GM19193 (cell line): ENCODE data around the gene LGALS9B.
"Not testable (repeated sequence)": the region's sequence is repeated elsewhere in the genome, so short reads cannot be mapped to it uniquely, and the experiment has no call there.

Experiments used
- POLR2A ChIP-seq: IDR thresholded peaks from 4 replicates; pipeline ENCODE4 v1.6.1; 2011; ENCODE audit not compliant: insufficient read depth, insufficient read length; ENCODE audit errors: extremely low read depth

The LGALS9B gene

DNA sequence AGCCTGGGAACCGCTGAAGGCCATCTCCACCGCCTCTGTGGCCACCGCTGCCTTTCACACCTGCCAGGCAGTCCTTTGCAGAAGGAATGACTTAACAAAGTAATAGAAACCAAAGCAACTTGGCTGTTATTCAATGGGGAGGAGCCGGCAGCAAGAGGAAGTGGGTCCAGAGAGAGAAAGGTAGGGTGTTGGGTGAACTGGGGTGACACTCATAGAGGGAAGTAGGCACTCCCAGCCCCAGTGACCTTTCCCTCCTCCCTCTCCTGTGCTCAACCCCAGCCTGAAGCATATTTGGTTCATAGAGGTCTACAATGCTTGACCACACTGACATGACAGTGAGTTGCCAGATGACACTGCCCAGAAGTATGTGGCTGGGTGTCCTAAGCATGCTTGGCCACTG is at the start of gene LGALS9B:
Gene LGALS9B, minus strand, starts transcription at position 93 of the 400 bp plus-strand sequence. Its CDS starts 69 bp downstream, at position 24.
- TF ChIP-seq POLR2A, result not testable (repeated sequence)
